Measurements from ENCODE around the gene KCNG2.

The KCNG2 gene

GRCh38 chr18:79819064-79819967, 21.6 kb downstream of the KCNG2 start:
- DNase-seq (ENCODE audit: low spot score): no peak

- DNase-seq (ENCODE audit: low spot score): no peak
Observed at GRCh38 chr18:79819968-79820351, 22.2 kb downstream of the KCNG2 start.

- no peak for DNase-seq (ENCODE audit: low spot score)
Observed at GRCh38 chr18:79823120-79823519, 25.4 kb downstream of the KCNG2 start.

- DNase-seq (ENCODE audit: low spot score): no peak
Observed at GRCh38 chr18:79825913-79826312, 28.2 kb downstream of the KCNG2 start.

- no peak for DNase-seq (ENCODE audit: low spot score)
Observed at GRCh38 chr18:79826966-79827365, 29.2 kb downstream of the KCNG2 start.

GRCh38 chr18:79828258-79828657, 30.5 kb downstream of the KCNG2 start:
- DNase-seq (ENCODE audit: low spot score): no peak

- DNase-seq (ENCODE audit: low spot score): no peak
Observed at GRCh38 chr18:79829136-79829854, 31.6 kb downstream of the KCNG2 start.

GRCh38 chr18:79832169-79832568, 34.4 kb downstream of the KCNG2 start:
- no peak for DNase-seq (ENCODE audit: low spot score)

GRCh38 chr18:79834834-79835233, 37.1 kb downstream of the KCNG2 start:
- no peak for DNase-seq (ENCODE audit: low spot score)

- DNase-seq (ENCODE audit: low spot score): no peak
Observed at GRCh38 chr18:79841936-79842335, 44.2 kb downstream of the KCNG2 start.

GRCh38 chr18:79844999-79845563, 47.3 kb downstream of the KCNG2 start:
- no peak for DNase-seq (ENCODE audit: low spot score)

- DNase-seq (ENCODE audit: low spot score): no peak
Observed at GRCh38 chr18:79846936-79847557, 49.3 kb downstream of the KCNG2 start.

- no peak for DNase-seq (ENCODE audit: low spot score)
Observed at GRCh38 chr18:79847606-79848293, 50.0 kb downstream of the KCNG2 start.

- DNase-seq (ENCODE audit: low spot score): no peak
Observed at GRCh38 chr18:79848294-79848578, 50.5 kb downstream of the KCNG2 start.

- DNase-seq (ENCODE audit: low spot score): no peak
Observed at GRCh38 chr18:79848579-79849327, 51.0 kb downstream of the KCNG2 start.

GRCh38 chr18:79849328-79850207, 51.8 kb downstream of the KCNG2 start:
- DNase-seq (ENCODE audit: low spot score): no peak

- DNase-seq (ENCODE audit: low spot score): no peak
Observed at GRCh38 chr18:79850731-79851130, 53.0 kb downstream of the KCNG2 start.

- DNase-seq (ENCODE audit: low spot score): no peak
Observed at GRCh38 chr18:79851489-79851888, 53.8 kb downstream of the KCNG2 start.

- no peak for DNase-seq (ENCODE audit: low spot score)
Observed at GRCh38 chr18:79851950-79852349, 54.2 kb downstream of the KCNG2 start.

- no peak for DNase-seq (ENCODE audit: low spot score)
Observed at GRCh38 chr18:79852561-79853302, 55.0 kb downstream of the KCNG2 start.

All from CD4-positive, alpha-beta T cell treated with Interleukin-6 at 100 ng/mL for 8 hours (primary cell).